ENCODE measurements around the gene MYO7B.

The MYO7B gene

DNA sequence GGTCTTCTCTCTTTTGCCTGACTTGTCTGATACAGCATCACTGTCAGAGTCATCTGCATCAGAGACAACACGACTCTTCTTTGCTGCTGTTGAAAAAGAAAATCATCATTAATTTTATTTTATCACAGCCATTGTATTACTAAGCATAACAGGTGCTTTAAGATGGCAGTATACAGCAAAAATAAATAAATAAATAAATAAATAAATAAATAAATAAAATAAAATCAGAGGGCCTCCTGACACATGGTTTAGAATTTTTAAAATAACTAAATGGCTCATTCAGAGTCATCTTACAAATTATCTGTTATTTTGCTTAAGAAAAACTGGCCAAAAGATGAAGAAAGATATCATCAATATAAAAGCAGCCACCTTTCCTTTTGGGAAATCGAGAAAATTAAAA lies 32.0 kb upstream of the MYO7B start:
- Histone ChIP-seq H2BK15ac (replicated peaks; ENCODE audit: low read depth) (no peak overlapping the region), H2BK5ac (ENCODE audit: low read length) (no peak overlapping the region), H3K36me3 (ENCODE audit: control insufficient read depth, insufficient read depth, low read length) (peaks cover 12% of the 10 kb centered on the region), H2AK5ac (ENCODE audit: low read length) (no peak overlapping the region), H3K4me1 (ENCODE audit: control insufficient read depth, low read depth, low read length) (no peaks in the 10 kb centered on the region), H3K79me1 (ENCODE audit: low read length) (peaks cover 12% of the 10 kb centered on the region), H3K27me3 (ENCODE audit: insufficient read depth, low read length, poor library complexity) (no peaks in the 10 kb centered on the region), H3K23ac (ENCODE audit: low read length) (no peak overlapping the region), H3K4me2 (ENCODE audit: low read length) (no peak overlapping the region), H3K9ac (ENCODE audit: low read length) (no peak overlapping the region), H4K8ac (ENCODE audit: low read depth, low read length) (no peak overlapping the region), H3K18ac (ENCODE audit: low read length) (no peak overlapping the region), H3K4me3 (ENCODE audit: low read length) (no peak overlapping the region), H2BK120ac (ENCODE audit: low read depth, low read length) (no peak overlapping the region), H4K5ac (ENCODE audit: low read length) (no peak overlapping the region), H3K27ac (ENCODE audit: low read depth, low read length) (no peak overlapping the region), H3K79me2 (ENCODE audit: control insufficient read depth, insufficient read depth, low read length) (peaks cover 19% of the 10 kb centered on the region), H3K56ac (ENCODE audit: low read length) (no peak overlapping the region), H3K4ac (ENCODE audit: low read depth, low read length) (no peak overlapping the region)
- DNase-seq, result no peak
- WGBS (ENCODE audit: extremely low coverage, insufficient coverage, low lambda C conversion rate), result no CpG with 5 or more reads among the region's 2 CpGs

DNA sequence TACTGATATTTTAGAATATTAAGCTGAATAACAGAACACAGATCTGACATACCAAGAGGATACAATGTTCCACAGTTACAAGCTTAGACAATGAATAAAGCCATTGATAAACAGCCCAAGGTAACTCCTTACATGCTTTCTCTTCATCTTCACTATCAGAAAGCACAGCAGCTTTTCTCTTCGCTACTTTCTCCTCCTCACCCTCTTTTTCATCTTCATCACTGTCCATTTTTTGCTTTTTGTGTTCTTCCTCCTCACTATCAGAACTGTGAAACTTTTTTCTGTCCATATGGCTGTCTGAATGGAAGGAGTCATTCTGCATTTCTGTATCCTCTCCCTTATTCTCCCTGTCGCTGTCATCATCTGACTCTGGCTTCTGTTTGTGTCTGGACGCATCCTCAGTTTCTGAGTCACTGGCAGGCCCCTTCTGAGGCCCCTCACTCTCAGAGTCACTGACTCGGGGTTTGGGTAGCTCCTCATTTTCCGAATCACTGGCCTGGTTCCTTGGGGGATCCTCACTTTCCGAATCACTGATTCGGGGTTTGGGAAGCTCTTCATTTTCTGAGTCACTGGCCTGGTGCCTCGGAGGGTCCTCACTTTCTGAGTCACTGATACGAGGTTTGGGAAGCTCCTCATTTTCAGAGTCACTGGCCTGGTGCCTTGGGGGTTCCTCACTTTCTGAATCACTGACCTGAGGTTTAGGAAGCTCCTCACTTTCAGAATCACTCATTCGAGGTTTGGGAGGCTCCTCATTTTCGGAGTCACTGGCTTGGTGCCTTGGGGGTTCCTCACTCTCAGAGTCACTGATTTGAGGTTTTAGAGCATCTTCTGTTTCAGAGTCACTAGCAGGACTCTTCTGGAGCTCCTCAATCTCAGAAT lies 30.7 kb upstream of the MYO7B start:
- H3K79me1 ChIP-seq (ENCODE audit: low read length), result peaks cover 12% of the 10 kb centered on the region
- H3K27me3 ChIP-seq (ENCODE audit: insufficient read depth, low read length, poor library complexity), result no peaks in the 10 kb centered on the region
- H3K56ac ChIP-seq (ENCODE audit: low read length), result no peak overlapping the region
- DNase-seq, result no peak
- H4K5ac ChIP-seq (ENCODE audit: low read length), result no peak overlapping the region
- H3K4me3 ChIP-seq (ENCODE audit: low read length), result no peak overlapping the region
- H3K23ac ChIP-seq (ENCODE audit: low read length), result no peak overlapping the region
- H3K4me2 ChIP-seq (ENCODE audit: low read length), result no peak overlapping the region
- H2AK5ac ChIP-seq (ENCODE audit: low read length), result no peak overlapping the region
- no peak overlapping the region for H3K18ac ChIP-seq (ENCODE audit: low read length)
- H3K27ac ChIP-seq (ENCODE audit: low read depth, low read length), result no peak overlapping the region
- 100% methylated on average over 1 of the region's 11 CpGs for WGBS (ENCODE audit: extremely low coverage, insufficient coverage, low lambda C conversion rate)
- H3K4ac ChIP-seq (ENCODE audit: low read depth, low read length), result no peak overlapping the region
- H2BK5ac ChIP-seq (ENCODE audit: low read length), result no peak overlapping the region
- H3K4me1 ChIP-seq (ENCODE audit: control insufficient read depth, low read depth, low read length), result no peaks in the 10 kb centered on the region
- H2BK15ac ChIP-seq (replicated peaks; ENCODE audit: low read depth), result no peak overlapping the region
- H3K36me3 ChIP-seq (ENCODE audit: control insufficient read depth, insufficient read depth, low read length), result peaks cover 12% of the 10 kb centered on the region
- H3K79me2 ChIP-seq (ENCODE audit: control insufficient read depth, insufficient read depth, low read length), result peaks cover 29% of the 10 kb centered on the region
- H3K9ac ChIP-seq (ENCODE audit: low read length), result no peak overlapping the region
- no peak overlapping the region for H4K8ac ChIP-seq (ENCODE audit: low read depth, low read length)
- no peak overlapping the region for H2BK120ac ChIP-seq (ENCODE audit: low read depth, low read length)

DNA sequence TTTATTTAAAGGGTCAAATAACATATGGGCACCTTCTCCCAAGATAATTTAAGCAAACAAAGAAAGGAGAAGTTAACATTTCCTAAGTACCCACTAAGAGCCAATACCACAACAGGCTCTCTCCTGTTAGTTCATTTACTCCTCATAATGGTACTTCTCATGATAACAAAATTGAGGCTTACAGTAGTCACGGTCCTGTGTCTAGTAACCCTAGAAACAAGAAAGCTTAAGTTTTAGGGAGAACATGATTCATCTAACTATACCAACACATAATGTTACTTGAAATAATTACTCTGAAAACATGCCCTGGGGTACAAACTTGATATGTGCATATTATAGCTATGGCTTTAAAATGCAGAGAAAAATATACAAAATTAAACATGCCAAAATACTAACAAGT lies 29.0 kb upstream of the MYO7B start:
- no peak overlapping the region for H4K8ac ChIP-seq (ENCODE audit: low read depth, low read length)
- H2BK15ac ChIP-seq (replicated peaks; ENCODE audit: low read depth), result no peak overlapping the region
- no peak overlapping the region for H4K5ac ChIP-seq (ENCODE audit: low read length)
- no peak overlapping the region for H2AK5ac ChIP-seq (ENCODE audit: low read length)
- H3K4ac ChIP-seq (ENCODE audit: low read depth, low read length), result no peak overlapping the region
- H3K27ac ChIP-seq (ENCODE audit: low read depth, low read length), result no peak overlapping the region
- WGBS (ENCODE audit: extremely low coverage, insufficient coverage, low lambda C conversion rate), result no CpG with 5 or more reads among the region's 1 CpG
- H3K27me3 ChIP-seq (ENCODE audit: insufficient read depth, low read length, poor library complexity), result no peaks in the 10 kb centered on the region
- no peak overlapping the region for H3K4me2 ChIP-seq (ENCODE audit: low read length)
- H3K56ac ChIP-seq (ENCODE audit: low read length), result no peak overlapping the region
- H3K4me1 ChIP-seq (ENCODE audit: control insufficient read depth, low read depth, low read length), result peaks cover 2% of the 10 kb centered on the region
- H3K79me2 ChIP-seq (ENCODE audit: control insufficient read depth, insufficient read depth, low read length), result peaks cover 46% of the 10 kb centered on the region
- H3K9ac ChIP-seq (ENCODE audit: low read length), result no peak overlapping the region
- H2BK5ac ChIP-seq (ENCODE audit: low read length), result no peak overlapping the region
- H3K36me3 ChIP-seq (ENCODE audit: control insufficient read depth, insufficient read depth, low read length), result peaks cover 12% of the 10 kb centered on the region
- no peak overlapping the region for H2BK120ac ChIP-seq (ENCODE audit: low read depth, low read length)
- no peak overlapping the region for H3K18ac ChIP-seq (ENCODE audit: low read length)
- H3K4me3 ChIP-seq (ENCODE audit: low read length), result no peak overlapping the region
- no peak for DNase-seq
- no peak overlapping the region for H3K23ac ChIP-seq (ENCODE audit: low read length)
- H3K79me1 ChIP-seq (ENCODE audit: low read length), result peaks cover 12% of the 10 kb centered on the region

DNA sequence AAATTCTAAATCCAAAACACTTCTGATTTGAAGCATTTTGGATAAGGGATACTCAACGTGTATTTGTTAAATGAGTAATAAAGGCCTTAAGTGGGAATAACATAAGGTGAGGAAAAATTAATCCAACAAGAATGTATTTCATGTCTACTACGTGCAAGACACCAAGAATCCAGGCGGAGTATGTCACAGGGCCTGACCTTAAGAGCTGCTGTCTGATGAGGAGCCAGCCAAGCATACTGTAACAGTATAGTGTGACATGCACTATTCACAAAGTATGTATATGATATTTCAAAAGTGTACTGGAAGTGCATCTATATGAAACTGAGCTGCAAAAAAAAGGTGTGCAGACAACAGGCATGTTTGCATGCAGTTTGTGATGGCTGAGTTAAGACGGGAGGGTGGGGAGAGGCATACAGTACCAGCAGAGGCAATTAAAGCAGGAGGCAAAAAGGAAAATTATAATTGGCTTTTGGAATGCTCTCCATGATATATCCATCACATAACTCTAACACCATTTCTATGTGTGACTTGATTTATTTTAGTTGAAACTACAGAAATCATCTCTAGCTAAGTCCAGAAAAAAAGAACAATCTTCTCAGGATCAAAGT lies 27.4 kb upstream of the MYO7B start:
- H2BK120ac ChIP-seq (ENCODE audit: low read depth, low read length), result no peak overlapping the region
- no peak for DNase-seq
- peaks cover 11% of the 10 kb centered on the region for H3K36me3 ChIP-seq (ENCODE audit: control insufficient read depth, insufficient read depth, low read length)
- H3K4me3 ChIP-seq (ENCODE audit: low read length), result no peak overlapping the region
- WGBS (ENCODE audit: extremely low coverage, insufficient coverage, low lambda C conversion rate), result no CpG with 5 or more reads among the region's 4 CpGs
- peaks cover 3% of the 10 kb centered on the region for H3K4me1 ChIP-seq (ENCODE audit: control insufficient read depth, low read depth, low read length)
- H2BK15ac ChIP-seq (replicated peaks; ENCODE audit: low read depth), result no peak overlapping the region
- H3K4ac ChIP-seq (ENCODE audit: low read depth, low read length), result no peak overlapping the region
- no peak overlapping the region for H4K5ac ChIP-seq (ENCODE audit: low read length)
- H3K27ac ChIP-seq (ENCODE audit: low read depth, low read length), result no peak overlapping the region
- H3K56ac ChIP-seq (ENCODE audit: low read length), result no peak overlapping the region
- H3K79me1 ChIP-seq (ENCODE audit: low read length), result peaks cover 11% of the 10 kb centered on the region
- H4K8ac ChIP-seq (ENCODE audit: low read depth, low read length), result no peak overlapping the region
- no peak overlapping the region for H3K4me2 ChIP-seq (ENCODE audit: low read length)
- H3K9ac ChIP-seq (ENCODE audit: low read length), result no peak overlapping the region
- H2BK5ac ChIP-seq (ENCODE audit: low read length), result no peak overlapping the region
- no peak overlapping the region for H3K18ac ChIP-seq (ENCODE audit: low read length)
- no peaks in the 10 kb centered on the region for H3K27me3 ChIP-seq (ENCODE audit: insufficient read depth, low read length, poor library complexity)
- no peak overlapping the region for H2AK5ac ChIP-seq (ENCODE audit: low read length)
- no peak overlapping the region for H3K23ac ChIP-seq (ENCODE audit: low read length)
- H3K79me2 ChIP-seq (ENCODE audit: control insufficient read depth, insufficient read depth, low read length), result peaks cover 50% of the 10 kb centered on the region

DNA sequence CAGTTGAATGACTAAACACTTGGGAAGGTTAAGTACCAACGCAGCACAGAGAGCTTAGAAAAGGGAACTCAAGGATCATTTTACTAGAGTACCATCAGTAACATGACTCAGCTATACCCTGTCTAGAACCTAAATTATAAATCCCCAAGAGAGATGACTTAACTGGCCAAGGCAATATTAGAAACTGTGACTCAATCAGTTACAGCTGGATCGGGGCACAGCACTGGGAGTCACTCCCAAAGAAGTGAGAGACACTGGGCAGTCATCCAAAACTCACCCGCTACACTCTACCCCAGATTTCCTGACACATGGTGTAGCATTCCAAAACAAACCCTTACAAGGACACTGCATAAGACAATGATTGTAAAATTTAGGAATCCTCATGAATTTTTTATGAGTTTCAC lies 26.9 kb upstream of the MYO7B start:
- H3K4me3 ChIP-seq (ENCODE audit: low read length), result no peak overlapping the region
- no peak overlapping the region for H3K27ac ChIP-seq (ENCODE audit: low read depth, low read length)
- H2BK5ac ChIP-seq (ENCODE audit: low read length), result no peak overlapping the region
- H3K79me2 ChIP-seq (ENCODE audit: control insufficient read depth, insufficient read depth, low read length), result peaks cover 50% of the 10 kb centered on the region
- WGBS (ENCODE audit: extremely low coverage, insufficient coverage, low lambda C conversion rate), result no CpG with 5 or more reads among the region's 3 CpGs
- H3K27me3 ChIP-seq (ENCODE audit: insufficient read depth, low read length, poor library complexity), result no peaks in the 10 kb centered on the region
- no peak overlapping the region for H4K8ac ChIP-seq (ENCODE audit: low read depth, low read length)
- no peak for DNase-seq
- peaks cover 3% of the 10 kb centered on the region for H3K4me1 ChIP-seq (ENCODE audit: control insufficient read depth, low read depth, low read length)
- H4K5ac ChIP-seq (ENCODE audit: low read length), result no peak overlapping the region
- no peak overlapping the region for H2AK5ac ChIP-seq (ENCODE audit: low read length)
- no peak overlapping the region for H3K56ac ChIP-seq (ENCODE audit: low read length)
- H3K4ac ChIP-seq (ENCODE audit: low read depth, low read length), result no peak overlapping the region
- peak overlapping the region; percentile 30 for H3K18ac ChIP-seq (ENCODE audit: low read length)
- H3K79me1 ChIP-seq (ENCODE audit: low read length), result peaks cover 9% of the 10 kb centered on the region
- no peak overlapping the region for H3K9ac ChIP-seq (ENCODE audit: low read length)
- no peak overlapping the region for H3K23ac ChIP-seq (ENCODE audit: low read length)
- peaks cover 9% of the 10 kb centered on the region for H3K36me3 ChIP-seq (ENCODE audit: control insufficient read depth, insufficient read depth, low read length)
- H3K4me2 ChIP-seq (ENCODE audit: low read length), result no peak overlapping the region
- H2BK120ac ChIP-seq (ENCODE audit: low read depth, low read length), result no peak overlapping the region
- H2BK15ac ChIP-seq (replicated peaks; ENCODE audit: low read depth), result no peak overlapping the region
